SK-N-SH (cell line): ENCODE data around the gene YY1.

Experiments used
- EP300 ChIP-seq, 2 experiments: IDR thresholded peaks; 2 replicates each; pipeline versions ENCODE4 v1.4.0 to v1.6.1; 2012; ENCODE audit warnings: borderline replicate concordance in 1 of 2, low read depth in 1 of 2, low read length in 1 of 2
- EZH2phosphoT487 ChIP-seq: fragments of 200-600 bp; sonication (generic); IDR thresholded peaks from 2 replicates; pipeline ENCODE4 v1.6.1; 2017; ENCODE audit warnings: low read depth, mixed run types, mild to moderate bottlenecking, antibody characterized with exemption, moderate library complexity, borderline replicate concordance
- FOXJ3 ChIP-seq: sonication (generic); formaldehyde crosslinking; IDR thresholded peaks from 2 replicates; pipeline ENCODE4 v1.5.1; 2020; ENCODE audit warnings: mild to moderate bottlenecking, missing genetic modification reagents
- MXI1 ChIP-seq: IDR thresholded peaks from 2 replicates; pipeline ENCODE4 v1.6.1; 2012; ENCODE audit warnings: mild to moderate bottlenecking, low read depth, low read length, improper control_type of control experiment
- POLR2AphosphoS5 ChIP-seq: IDR thresholded peaks from 2 replicates; pipeline ENCODE4 v1.6.1; 2012; ENCODE audit warnings: low read depth, low read length
- RXRA ChIP-seq: IDR thresholded peaks from 2 replicates; pipeline ENCODE4 v1.4.0; 2012; ENCODE audit warnings: low read depth, mild to moderate bottlenecking, borderline replicate concordance
- TF ChIP-seq, protein P1 (sequence below): fragments of 200-600 bp; sonication (generic); IDR thresholded peaks from 2 replicates; pipeline ENCODE4 v1.6.1; 2017; ENCODE audit warnings: antibody characterized with exemption, mild to moderate bottlenecking, moderate library complexity
- TF ChIP-seq, protein P2 (sequence below): IDR thresholded peaks from 2 replicates; pipeline ENCODE4 v1.4.0; 2012; ENCODE audit warnings: low read depth
- TF ChIP-seq, protein P3 (sequence below): fragments of 150-350 bp; IDR thresholded peaks from 2 replicates; pipeline ENCODE4 v1.6.1; 2017; ENCODE audit warnings: antibody characterized with exemption, low read length, low read depth, borderline replicate concordance

DNA sequence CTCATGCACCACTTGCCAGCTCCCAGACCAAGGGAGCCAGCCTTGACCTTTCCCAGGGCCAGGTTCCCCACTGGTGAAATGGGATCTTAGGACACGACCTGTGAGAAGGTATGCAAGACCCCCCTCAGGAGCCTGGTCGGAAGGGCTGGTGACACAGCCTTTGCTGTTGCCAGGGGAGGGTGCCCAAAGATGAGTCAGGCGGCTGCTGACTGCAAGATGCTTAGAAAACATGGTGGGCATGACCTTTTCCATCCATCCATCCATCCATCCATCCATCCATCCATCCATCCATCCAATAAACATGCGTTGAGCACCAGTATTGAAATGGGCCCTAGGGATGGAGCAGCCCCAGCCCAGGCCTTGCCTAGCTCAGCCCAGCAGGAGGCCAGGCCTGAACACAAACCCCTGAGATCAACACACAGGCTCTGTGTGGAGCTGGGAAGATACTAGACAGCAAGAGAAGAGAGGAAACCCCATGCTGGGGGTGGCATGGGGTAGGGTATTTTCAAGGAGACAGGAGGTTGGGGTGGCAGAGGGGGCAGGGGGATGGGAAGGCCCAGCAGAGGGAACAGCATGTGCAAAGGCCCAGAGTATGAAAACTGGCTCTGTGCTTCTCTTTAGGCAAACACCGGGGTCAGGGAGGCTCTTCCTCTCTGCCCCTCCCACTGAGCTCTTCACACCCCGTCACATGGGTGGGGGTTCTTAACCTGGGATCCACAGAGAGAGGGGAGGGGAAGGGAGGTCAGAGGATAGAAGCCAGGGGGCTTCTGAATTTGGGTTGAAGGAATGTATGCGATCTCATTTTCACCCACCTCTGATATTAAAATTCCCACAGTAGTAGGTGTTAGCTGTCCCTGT, 26.2 kb upstream of the YY1 start:
- TF ChIP-seq, protein P1, sequence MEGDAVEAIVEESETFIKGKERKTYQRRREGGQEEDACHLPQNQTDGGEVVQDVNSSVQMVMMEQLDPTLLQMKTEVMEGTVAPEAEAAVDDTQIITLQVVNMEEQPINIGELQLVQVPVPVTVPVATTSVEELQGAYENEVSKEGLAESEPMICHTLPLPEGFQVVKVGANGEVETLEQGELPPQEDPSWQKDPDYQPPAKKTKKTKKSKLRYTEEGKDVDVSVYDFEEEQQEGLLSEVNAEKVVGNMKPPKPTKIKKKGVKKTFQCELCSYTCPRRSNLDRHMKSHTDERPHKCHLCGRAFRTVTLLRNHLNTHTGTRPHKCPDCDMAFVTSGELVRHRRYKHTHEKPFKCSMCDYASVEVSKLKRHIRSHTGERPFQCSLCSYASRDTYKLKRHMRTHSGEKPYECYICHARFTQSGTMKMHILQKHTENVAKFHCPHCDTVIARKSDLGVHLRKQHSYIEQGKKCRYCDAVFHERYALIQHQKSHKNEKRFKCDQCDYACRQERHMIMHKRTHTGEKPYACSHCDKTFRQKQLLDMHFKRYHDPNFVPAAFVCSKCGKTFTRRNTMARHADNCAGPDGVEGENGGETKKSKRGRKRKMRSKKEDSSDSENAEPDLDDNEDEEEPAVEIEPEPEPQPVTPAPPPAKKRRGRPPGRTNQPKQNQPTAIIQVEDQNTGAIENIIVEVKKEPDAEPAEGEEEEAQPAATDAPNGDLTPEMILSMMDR, result no peak
- TF ChIP-seq EZH2phosphoT487, result no peak
- no peak for TF ChIP-seq EP300 (IDR thresholded peaks at IDR 0.05; ENCODE audit: borderline replicate concordance in 1 of 2, low read depth in 1 of 2, low read length in 1 of 2)
- TF ChIP-seq RXRA, result no peak
- TF ChIP-seq, protein P2, sequence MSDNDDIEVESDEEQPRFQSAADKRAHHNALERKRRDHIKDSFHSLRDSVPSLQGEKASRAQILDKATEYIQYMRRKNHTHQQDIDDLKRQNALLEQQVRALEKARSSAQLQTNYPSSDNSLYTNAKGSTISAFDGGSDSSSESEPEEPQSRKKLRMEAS, result no peak
- TF ChIP-seq POLR2AphosphoS5, result no peak
- no peak for TF ChIP-seq MXI1
- TF ChIP-seq, protein P3, sequence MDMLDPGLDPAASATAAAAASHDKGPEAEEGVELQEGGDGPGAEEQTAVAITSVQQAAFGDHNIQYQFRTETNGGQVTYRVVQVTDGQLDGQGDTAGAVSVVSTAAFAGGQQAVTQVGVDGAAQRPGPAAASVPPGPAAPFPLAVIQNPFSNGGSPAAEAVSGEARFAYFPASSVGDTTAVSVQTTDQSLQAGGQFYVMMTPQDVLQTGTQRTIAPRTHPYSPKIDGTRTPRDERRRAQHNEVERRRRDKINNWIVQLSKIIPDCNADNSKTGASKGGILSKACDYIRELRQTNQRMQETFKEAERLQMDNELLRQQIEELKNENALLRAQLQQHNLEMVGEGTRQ, result no peak
- TF ChIP-seq FOXJ3, result no peak
